SJSA1 (cell line): ENCODE results near the gene RPUSD4. TPM values are rescaled to one million over a fixed set of nuclear protein-coding genes. Genes with fewer than 3 reads are reported as not detected.
"Not testable (repeated sequence)": the region's sequence is repeated elsewhere in the genome, so short reads cannot be mapped to it uniquely, and the experiment has no call there.

ENCODE experiments used
- DNase-seq, 2 experiments: peaks; one replicate each; pipeline ENCODE4 v3.0.0-alpha.2; 2015 to 2020; ENCODE audit warnings: low spot score in 2 of 2, low read depth in 1 of 2
- H3K27ac ChIP-seq: fragments of 250-450 bp; sonication (Bioruptor Pico); 2 replicates; pipeline ENCODE4 v1.5.1; 2020; ENCODE audit warnings: mild to moderate bottlenecking, moderate library complexity
- H3K27me3 ChIP-seq: fragments of 250-450 bp; sonication (Bioruptor Pico); replicated peaks from 2 replicates; pipeline ENCODE4 v1.5.1; 2020; ENCODE audit warnings: mild to moderate bottlenecking, moderate library complexity
- H3K36me3 ChIP-seq: fragments of 250-450 bp; sonication (Bioruptor Pico); 2 replicates; pipeline ENCODE4 v1.5.1; 2020; ENCODE audit warnings: mild to moderate bottlenecking
- H3K4me1 ChIP-seq: fragments of 250-450 bp; sonication (Bioruptor Pico); replicated peaks from 2 replicates; pipeline ENCODE4 v1.6.1; 2021; ENCODE audit warnings: mild to moderate bottlenecking
- H3K4me3 ChIP-seq: fragments of 250-450 bp; sonication (Bioruptor Pico); 2 replicates; pipeline ENCODE4 v1.5.1; 2020; ENCODE audit warnings: mild to moderate bottlenecking
- H3K9me3 ChIP-seq: fragments of 250-450 bp; sonication (Bioruptor Pico); replicated peaks from 2 replicates; pipeline ENCODE4 v1.5.1; 2020; ENCODE audit warnings: mild to moderate bottlenecking
- total RNA-seq: library from RNA; depleted of rRNA; stranded (reverse); fragments of >200 nt; shearing (Covaris generic); gene quantifications from 2 replicates; pipeline ENCODE4 v1.2.3, GENCODE V29; 2014; rRNA removed

The RPUSD4 gene
- total RNA-seq, result 13.7 and 17.5 TPM in 2 replicates

DNA sequence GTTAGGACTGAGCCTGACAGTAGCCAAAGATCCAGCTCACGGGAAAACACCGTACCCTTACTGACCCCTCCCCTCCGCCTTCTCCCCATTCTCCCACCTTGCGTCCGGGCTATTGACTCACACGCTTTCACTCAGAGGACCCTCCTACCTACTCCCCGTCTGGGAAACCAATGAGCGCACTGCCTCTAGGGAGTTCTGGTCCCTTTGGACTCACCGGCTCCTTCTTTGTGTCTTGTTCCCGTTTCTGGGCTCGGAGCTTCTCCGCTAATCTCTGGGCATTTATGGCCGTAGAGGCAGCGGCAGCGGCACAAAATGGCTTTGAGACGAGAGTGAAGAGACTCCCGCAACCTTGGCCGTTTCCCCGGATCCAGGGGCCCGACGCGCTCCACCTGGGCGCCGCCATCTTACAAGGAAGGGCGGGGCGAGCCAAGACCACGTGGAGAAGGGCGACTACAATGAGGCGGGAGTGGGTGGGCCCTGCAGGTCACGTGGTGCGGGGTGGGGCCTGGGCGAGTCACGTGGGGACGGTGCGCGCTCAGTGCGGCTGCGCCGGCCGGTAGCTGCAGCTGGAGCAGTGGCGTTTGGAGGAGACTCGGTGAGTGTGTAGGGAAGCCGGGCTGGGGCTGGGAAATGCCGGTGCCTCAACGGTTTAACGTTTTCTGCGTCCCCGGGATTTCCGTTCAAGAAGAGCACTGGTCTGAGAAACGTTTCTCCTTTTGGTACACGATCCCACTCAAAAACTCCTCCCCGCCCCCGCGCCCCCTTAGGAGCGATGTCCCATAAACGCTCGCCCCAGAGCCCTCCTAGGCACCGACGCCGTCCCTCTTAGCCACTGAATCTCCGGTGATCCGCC is at the start of gene RPUSD4, which contains the start of gene FAM118B:
Gene RPUSD4 (minus strand): TSS at position 415 of the 853 bp plus-strand sequence. CDS start 12 bp downstream, at position 403.
Gene FAM118B (plus strand): TSS at position 547 of the 853 bp plus-strand sequence. CDS start 23,220 bp downstream, outside the sequence.
- H3K27ac ChIP-seq, result no peak within 1 kb of the TSS

GRCh38 chr11:126257764-126258163 is 46.3 kb upstream of the RPUSD4 start:
- Histone ChIP-seq H3K36me3 (peaks cover 21% of the 10 kb centered on the region), H3K4me1 (peaks cover 8% of the 10 kb centered on the region; the same call in 1 of the 2 replicates), H3K27me3 (no peaks in the 10 kb centered on the region), H3K4me3 (no peak overlapping the region), H3K27ac (no peak overlapping the region), H3K9me3 (no peaks in the 10 kb centered on the region)
- peak in 1 of 2 experiments; percentile 21 for DNase-seq

More for the DNA sequence above, at the start of gene RPUSD4, which contains the start of gene FAM118B:
- DNase-seq, result peak; percentile 69 to 93
- peaks cover 5% of the 10 kb centered on the region; the same call in 1 of the 2 replicates for H3K36me3 ChIP-seq
- peaks cover 7% of the 10 kb centered on the region; the same call in 1 of the 2 replicates for H3K4me1 ChIP-seq
- H3K9me3 ChIP-seq, result no peaks in the 10 kb centered on the region
- no peaks in the 10 kb centered on the region for H3K27me3 ChIP-seq
- H3K4me3 ChIP-seq, result peak within 1 kb of the TSS; percentile 63

- no peak for DNase-seq
- H3K27me3 ChIP-seq, result no peaks in the 10 kb centered on the region
- H3K9me3 ChIP-seq, result no peaks in the 10 kb centered on the region
- H3K27ac ChIP-seq, result no peak overlapping the region
- H3K4me3 ChIP-seq, result no peak overlapping the region
- H3K4me1 ChIP-seq, result peaks cover 8% of the 10 kb centered on the region; the same call in 1 of the 2 replicates
- H3K36me3 ChIP-seq, result peaks cover 15% of the 10 kb centered on the region
Measured at GRCh38 chr11:126257144-126257543, 45.7 kb upstream of the RPUSD4 start.

- H3K9me3 ChIP-seq, result no peaks in the 10 kb centered on the region
Measured at GRCh38 chr11:126256216-126256615, 44.8 kb upstream of the RPUSD4 start.

DNA sequence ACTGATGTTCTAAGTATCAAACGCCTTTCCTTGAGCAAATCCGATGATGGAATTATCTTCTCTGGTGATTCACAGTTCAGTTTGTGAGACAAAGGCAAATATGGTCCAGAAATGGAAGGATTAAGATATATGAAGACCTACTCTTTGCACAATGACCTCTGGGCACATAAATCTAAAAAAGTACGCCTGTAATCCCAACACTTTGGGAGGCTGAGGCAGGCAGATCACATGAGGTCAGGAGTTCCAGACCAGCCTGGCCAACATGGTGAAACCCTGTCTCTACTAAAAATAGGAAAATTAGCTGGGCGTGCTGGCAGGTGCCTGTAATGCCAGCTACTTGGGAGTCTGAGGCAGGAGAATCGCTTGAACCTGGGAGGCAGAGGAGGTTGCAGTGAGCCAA is 44.1 kb upstream of the RPUSD4 start:
- not testable (repeated sequence) for H3K9me3 ChIP-seq, H3K4me1 ChIP-seq, DNase-seq, H3K27ac ChIP-seq, H3K36me3 ChIP-seq, H3K27me3 ChIP-seq, H3K4me3 ChIP-seq

More at GRCh38 chr11:126256216-126256615, 44.8 kb upstream of the RPUSD4 start:
- H3K36me3 ChIP-seq, result peaks cover 9% of the 10 kb centered on the region; the same call in 1 of the 2 replicates
- DNase-seq, result no peak
- H3K4me3 ChIP-seq, result no peak overlapping the region
- no peak overlapping the region for H3K27ac ChIP-seq
- H3K27me3 ChIP-seq, result no peaks in the 10 kb centered on the region
- peaks cover 8% of the 10 kb centered on the region; the same call in 1 of the 2 replicates for H3K4me1 ChIP-seq

- H3K27me3 ChIP-seq, result no peaks in the 10 kb centered on the region
- no peak overlapping the region for H3K27ac ChIP-seq
Measured at GRCh38 chr11:126254819-126255218, 43.4 kb upstream of the RPUSD4 start.

DNA sequence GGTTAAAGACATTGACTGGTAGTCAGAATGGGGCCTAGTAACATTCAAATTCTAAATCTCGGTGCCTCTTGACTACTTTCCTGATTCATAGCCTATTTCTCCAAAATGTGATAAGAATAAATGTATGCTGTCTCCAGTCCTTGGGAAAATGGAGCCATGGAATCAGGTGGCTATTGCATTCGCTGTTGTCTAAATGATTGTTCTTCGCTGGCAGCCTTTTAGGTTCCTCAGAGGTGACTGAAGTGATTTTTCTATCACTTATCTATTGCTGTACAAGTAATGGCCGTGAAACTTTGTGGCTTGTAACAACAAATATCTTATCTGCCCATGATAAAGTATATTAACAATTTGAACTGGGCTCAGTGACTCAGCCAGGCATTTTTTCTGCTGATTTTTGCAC is 41.8 kb upstream of the RPUSD4 start:
- DNase-seq, result no peak
- Histone ChIP-seq H3K4me1 (peaks cover 8% of the 10 kb centered on the region; the same call in 1 of the 2 replicates), H3K36me3 (no peaks in the 10 kb centered on the region), H3K4me3 (no peak overlapping the region), H3K9me3 (no peaks in the 10 kb centered on the region), H3K27me3 (no peaks in the 10 kb centered on the region), H3K27ac (no peak overlapping the region)

More at GRCh38 chr11:126254819-126255218, 43.4 kb upstream of the RPUSD4 start:
- no peak overlapping the region for H3K4me3 ChIP-seq
- no peaks in the 10 kb centered on the region for H3K36me3 ChIP-seq
- no peak for DNase-seq
- peaks cover 8% of the 10 kb centered on the region; the same call in 1 of the 2 replicates for H3K4me1 ChIP-seq
- no peaks in the 10 kb centered on the region for H3K9me3 ChIP-seq

- no peaks in the 10 kb centered on the region for H3K4me1 ChIP-seq
- no peak for DNase-seq
- no peaks in the 10 kb centered on the region for H3K9me3 ChIP-seq
- no peak overlapping the region for H3K4me3 ChIP-seq
- H3K27ac ChIP-seq, result no peak overlapping the region
- H3K27me3 ChIP-seq, result no peaks in the 10 kb centered on the region
- H3K36me3 ChIP-seq, result no peaks in the 10 kb centered on the region
Measured at GRCh38 chr11:126246636-126247035, 35.2 kb upstream of the RPUSD4 start.

DNA sequence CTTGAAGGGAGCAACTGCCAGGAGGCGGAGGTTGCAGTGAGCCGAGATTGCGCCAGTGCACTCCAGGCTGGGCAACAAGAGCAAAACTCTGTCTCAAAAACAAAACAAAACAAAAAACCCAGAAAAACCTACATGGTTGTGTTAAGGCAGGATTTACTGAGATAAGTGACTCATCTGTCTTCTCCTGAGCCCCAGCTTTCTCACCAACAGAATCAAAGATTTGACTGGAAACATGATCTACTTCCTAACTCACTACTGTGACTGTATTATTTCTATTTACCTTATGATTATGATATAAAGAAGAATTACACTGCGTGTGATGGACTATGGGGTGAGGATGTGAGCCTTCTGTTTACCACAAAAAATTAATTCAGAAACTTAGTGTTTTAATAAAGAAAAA is 21.9 kb upstream of the RPUSD4 start:
- Histone ChIP-seq H3K4me1 (no peaks in the 10 kb centered on the region), H3K36me3 (no peaks in the 10 kb centered on the region), H3K9me3 (no peaks in the 10 kb centered on the region), H3K4me3 (no peak overlapping the region), H3K27ac (no peak overlapping the region), H3K27me3 (no peaks in the 10 kb centered on the region)
- no peak for DNase-seq

- no peaks in the 10 kb centered on the region for H3K27me3 ChIP-seq
- no peak overlapping the region for H3K27ac ChIP-seq
- no peaks in the 10 kb centered on the region for H3K36me3 ChIP-seq
- H3K9me3 ChIP-seq, result no peaks in the 10 kb centered on the region
- H3K4me1 ChIP-seq, result no peaks in the 10 kb centered on the region
- no peak overlapping the region for H3K4me3 ChIP-seq
- DNase-seq, result no peak
Measured at GRCh38 chr11:126232683-126233082, 21.2 kb upstream of the RPUSD4 start.

DNA sequence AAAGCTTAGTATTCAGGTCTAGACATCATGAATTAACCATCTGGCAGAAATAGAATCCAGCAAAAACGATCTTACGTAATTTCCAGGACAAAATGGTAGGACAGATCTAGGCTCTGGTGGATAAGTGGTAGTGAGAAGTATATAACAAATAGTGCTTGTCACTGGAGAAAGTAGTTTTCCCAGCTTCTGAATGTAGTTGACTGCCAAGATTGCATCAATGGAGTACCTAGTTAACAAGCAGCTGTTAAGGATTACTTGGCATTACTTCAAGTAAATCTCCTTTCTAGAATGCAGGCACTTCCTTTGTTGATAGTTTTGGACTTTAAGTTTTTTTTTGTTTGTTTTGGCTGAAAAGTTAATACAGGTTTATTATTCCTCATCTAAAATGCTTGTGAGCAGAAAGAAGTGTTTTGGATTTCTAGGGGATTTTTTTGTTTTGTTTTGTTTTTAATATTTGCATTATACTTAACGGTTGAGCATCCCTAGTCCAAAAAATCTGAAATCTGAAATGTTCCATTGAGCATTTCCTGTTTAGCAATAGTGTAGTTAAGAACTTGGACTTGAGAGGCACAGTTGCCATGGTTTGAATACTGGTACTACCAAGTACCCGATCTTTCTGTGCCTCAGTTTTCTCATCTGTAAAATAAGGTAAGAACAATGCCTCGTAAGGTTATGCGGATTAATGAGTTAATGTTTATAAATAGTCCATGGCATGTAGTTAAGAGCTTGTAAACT is 20.4 kb upstream of the RPUSD4 start:
- H3K4me1 ChIP-seq, result no peaks in the 10 kb centered on the region
- no peak overlapping the region for H3K27ac ChIP-seq
- no peaks in the 10 kb centered on the region for H3K27me3 ChIP-seq
- no peak overlapping the region for H3K4me3 ChIP-seq
- no peaks in the 10 kb centered on the region for H3K9me3 ChIP-seq
- no peak for DNase-seq
- H3K36me3 ChIP-seq, result no peaks in the 10 kb centered on the region

DNA sequence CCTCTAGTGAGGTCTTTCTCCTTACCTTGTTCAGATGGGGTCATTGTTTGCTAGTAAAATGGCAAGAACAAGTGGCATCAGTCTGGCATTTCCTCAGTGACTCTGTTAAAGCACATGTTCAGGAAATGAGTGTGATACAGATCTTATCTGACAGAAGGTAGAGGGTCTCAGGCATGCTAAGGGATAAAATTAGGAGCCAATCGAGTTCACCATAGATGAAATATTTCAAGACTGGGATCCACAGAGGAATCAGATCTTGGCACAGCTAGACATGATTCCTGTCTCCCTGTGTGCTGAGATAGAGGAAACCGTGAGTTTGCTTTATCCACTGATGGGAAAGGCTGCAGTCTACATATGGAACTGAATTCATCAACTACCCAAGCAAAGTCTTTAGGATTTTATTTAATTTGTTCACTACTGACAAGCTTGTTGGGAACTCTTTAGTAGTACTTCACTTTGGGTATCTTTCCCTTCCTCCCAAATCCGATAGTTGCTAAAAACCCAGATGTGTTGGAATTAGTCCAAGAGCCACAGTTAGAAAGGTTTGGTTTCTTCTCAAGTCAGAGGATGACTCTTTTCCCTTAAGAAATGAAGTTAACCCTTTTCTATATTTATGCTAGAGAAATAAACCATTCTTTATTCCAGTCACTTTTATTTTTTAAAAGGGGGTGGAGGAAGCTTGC is 18.5 kb upstream of the RPUSD4 start:
- Histone ChIP-seq H3K4me1 (no peaks in the 10 kb centered on the region), H3K27ac (no peak overlapping the region), H3K9me3 (no peaks in the 10 kb centered on the region), H3K27me3 (no peaks in the 10 kb centered on the region), H3K4me3 (no peak overlapping the region), H3K36me3 (no peaks in the 10 kb centered on the region)
- no peak for DNase-seq

DNA sequence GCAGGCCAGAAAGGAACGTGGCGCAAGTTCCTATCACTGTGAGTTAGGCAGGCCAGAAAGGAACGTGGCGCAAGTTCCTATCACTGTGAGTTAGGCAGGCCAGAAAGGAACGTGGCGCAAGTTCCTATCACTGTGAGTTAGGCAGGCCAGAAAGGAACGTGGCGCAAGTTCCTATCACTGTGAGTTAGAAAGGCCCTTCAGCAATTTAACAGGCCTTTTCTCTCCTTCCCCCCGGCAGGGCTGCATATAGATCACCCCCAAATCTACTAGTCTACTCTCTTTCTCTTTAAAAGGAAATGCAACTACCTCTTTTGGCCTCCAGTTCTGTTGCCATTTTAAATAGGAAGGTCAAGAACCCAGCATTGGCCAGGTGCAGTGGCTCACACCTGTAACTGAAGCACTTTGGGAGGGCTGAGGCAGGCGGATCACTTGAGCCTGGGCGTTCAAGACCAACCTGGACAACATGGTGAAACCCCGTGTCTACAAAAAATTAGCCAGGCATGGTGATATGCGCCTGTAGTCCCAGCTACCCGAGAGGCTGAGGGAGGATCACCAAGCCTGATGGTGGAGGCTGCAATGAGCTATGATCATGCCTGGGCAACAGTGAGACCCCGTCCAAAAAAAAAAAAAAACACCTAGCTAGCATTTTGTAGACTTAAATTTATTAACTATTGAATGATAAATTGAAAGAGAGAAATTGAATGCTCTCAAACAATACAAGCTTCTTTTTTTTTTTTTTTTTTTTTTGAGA is 15.1 kb upstream of the RPUSD4 start:
- Histone ChIP-seq H3K9me3 (no peaks in the 10 kb centered on the region), H3K27me3 (no peaks in the 10 kb centered on the region), H3K4me1 (no peaks in the 10 kb centered on the region), H3K27ac (no peak overlapping the region), H3K36me3 (no peaks in the 10 kb centered on the region), H3K4me3 (no peak overlapping the region)
- no peak for DNase-seq
